HG03439 (cell line): ENCODE results near the gene APC2.

Source experiments
- ATAC-seq: cut with Tn5 transposase; IDR thresholded peaks from one replicate; pipeline ENCODE4 v1.9.1; 2021; ENCODE audit warnings: mild to moderate bottlenecking, moderate library complexity; ENCODE audit not compliant: unreplicated experiment

APC2 gene

DNA sequence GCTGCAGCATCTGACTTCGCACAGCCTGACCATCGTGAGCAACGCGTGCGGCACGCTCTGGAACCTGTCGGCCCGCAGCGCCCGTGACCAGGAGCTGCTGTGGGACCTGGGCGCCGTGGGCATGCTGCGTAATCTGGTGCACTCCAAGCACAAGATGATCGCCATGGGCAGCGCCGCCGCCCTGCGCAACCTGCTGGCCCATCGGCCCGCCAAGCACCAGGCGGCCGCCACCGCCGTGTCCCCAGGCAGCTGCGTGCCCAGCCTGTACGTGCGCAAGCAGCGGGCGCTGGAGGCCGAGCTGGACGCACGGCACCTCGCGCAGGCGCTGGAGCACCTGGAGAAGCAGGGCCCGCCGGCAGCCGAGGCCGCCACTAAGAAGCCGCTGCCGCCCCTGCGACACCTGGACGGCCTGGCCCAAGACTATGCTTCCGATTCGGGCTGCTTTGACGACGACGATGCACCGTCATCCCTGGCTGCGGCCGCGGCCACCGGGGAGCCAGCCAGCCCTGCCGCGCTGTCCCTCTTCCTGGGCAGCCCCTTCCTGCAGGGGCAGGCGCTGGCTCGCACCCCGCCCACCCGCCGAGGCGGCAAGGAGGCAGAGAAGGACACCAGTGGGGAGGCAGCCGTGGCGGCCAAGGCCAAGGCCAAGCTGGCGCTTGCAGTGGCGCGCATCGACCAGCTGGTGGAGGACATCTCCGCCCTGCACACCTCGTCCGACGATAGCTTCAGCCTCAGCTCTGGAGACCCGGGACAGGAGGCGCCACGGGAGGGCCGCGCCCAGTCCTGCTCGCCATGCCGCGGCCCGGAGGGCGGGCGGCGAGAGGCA, 15.5 kb downstream of the APC2 start:
- no peak for ATAC-seq

GRCh38 chr19:1466018-1466460, 16.1 kb downstream of the APC2 start:
- ATAC-seq, result no peak

DNA sequence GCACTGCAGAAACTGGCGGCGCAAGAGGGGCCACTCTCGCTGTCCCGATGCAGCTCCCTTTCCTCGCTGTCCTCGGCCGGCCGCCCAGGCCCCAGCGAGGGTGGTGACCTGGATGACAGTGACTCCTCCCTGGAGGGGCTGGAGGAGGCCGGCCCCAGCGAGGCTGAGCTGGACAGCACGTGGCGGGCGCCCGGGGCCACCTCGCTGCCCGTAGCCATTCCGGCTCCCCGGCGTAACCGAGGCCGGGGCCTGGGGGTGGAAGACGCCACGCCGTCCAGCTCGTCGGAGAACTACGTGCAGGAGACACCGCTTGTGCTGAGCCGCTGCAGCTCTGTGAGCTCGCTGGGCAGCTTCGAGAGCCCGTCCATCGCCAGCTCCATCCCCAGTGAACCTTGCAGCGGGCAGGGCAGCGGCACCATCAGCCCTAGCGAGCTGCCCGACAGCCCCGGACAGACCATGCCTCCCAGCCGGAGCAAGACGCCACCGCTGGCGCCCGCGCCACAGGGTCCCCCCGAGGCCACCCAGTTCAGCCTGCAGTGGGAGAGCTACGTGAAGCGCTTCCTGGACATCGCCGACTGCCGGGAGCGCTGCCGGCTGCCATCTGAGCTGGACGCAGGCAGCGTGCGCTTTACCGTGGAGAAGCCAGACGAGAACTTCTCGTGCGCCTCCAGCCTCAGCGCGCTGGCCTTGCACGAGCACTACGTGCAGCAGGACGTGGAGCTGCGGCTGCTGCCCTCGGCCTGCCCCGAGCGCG, 16.7 kb downstream of the APC2 start:
- no peak for ATAC-seq

- no peak for ATAC-seq
These were observed 17.2 kb downstream of the APC2 start for GRCh38 chr19:1467215-1467489.

- no peak for ATAC-seq
These were observed 17.8 kb downstream of the APC2 start for GRCh38 chr19:1467490-1468273.

GRCh38 chr19:1468274-1468820, 18.4 kb downstream of the APC2 start:
- no peak for ATAC-seq

DNA sequence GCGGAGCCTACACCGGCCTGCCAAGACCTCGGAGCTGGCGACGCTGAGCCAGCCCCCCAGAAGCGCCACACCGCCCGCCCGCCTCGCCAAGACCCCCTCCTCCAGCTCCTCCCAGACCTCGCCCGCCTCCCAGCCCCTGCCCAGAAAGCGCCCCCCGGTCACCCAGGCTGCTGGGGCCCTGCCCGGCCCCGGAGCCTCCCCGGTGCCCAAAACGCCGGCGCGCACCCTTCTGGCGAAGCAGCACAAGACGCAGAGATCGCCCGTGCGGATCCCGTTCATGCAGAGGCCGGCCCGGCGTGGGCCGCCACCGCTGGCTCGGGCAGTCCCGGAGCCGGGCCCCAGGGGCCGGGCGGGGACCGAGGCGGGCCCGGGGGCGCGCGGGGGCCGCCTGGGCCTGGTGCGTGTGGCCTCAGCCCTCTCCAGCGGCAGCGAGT, 18.9 kb downstream of the APC2 start:
- no peak for ATAC-seq

- ATAC-seq, result no peak
These were observed 19.5 kb downstream of the APC2 start for GRCh38 chr19:1469255-1470054.

DNA sequence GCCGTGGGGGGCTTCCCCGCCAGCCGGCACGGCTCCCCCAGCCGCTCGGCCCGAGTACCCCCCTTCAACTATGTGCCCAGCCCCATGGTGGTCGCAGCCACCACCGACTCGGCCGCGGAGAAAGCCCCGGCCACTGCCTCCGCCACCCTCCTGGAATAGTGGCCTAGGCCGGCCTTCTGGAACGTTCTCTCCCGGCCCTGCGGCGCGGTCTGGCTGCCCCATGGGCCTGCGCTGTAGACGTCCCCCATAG, 20.1 kb downstream of the APC2 start:
- no peak for ATAC-seq

DNA sequence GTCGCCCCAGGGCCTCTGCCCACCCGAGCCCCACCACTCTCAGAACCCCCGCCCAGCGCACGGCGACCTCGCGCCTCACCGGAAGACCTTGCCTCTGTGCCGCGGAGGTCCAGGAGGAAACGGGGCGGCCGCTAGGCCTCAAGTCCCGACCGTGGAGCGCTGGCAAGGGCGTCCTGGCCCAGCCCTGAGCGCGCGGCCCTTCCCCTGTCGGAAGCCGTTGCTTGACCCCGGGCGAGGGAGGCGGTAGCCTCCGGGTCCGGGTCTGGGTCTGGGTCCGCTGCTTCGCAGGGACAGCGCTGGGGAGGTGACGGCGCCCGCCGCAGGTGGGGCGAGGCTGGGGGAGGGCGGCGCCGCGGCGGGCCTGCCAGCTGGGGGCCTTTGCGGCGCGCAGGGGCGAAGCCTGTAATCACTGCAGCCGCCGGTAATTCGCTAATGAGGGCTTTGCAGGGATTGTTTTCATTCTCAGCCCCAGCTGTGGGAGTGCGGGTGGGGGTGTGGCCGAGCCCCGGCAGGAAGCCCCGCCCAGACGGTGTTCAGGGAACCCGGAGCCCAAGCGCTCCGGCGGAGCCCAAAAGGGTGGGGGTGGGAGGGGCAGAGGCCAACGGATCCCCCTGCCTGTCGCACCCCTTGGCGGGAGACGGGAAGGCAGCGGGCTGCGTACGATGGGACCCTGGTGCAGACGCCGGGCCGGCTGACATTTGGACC, 20.5 kb downstream of the APC2 start:
- ATAC-seq, result no peak

DNA sequence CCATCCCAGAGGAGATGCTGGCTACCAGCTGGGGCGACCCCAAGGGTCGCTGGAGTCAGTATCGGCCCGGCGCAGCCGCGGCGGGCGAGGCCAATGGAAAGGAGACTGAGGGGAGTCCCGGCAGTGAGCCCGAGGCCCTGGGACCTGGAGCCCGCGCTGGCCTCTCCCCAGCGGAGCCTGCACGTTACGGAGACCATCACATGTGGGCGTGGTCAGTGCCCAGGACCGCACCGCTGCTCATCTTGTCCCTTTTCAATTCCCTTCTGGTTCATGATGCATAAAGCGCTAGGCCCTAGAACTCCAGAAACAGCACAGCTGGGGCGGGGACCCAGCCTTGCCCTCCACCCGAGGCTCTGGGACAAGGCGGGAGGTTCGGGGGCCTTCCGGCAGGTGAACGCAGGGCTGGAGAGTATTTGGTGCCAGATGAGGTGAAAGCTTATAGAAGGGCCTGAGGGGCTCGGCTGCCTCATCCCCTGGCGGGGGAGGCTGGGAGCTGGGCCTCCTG, 21.1 kb downstream of the APC2 start:
- ATAC-seq, result no peak

DNA sequence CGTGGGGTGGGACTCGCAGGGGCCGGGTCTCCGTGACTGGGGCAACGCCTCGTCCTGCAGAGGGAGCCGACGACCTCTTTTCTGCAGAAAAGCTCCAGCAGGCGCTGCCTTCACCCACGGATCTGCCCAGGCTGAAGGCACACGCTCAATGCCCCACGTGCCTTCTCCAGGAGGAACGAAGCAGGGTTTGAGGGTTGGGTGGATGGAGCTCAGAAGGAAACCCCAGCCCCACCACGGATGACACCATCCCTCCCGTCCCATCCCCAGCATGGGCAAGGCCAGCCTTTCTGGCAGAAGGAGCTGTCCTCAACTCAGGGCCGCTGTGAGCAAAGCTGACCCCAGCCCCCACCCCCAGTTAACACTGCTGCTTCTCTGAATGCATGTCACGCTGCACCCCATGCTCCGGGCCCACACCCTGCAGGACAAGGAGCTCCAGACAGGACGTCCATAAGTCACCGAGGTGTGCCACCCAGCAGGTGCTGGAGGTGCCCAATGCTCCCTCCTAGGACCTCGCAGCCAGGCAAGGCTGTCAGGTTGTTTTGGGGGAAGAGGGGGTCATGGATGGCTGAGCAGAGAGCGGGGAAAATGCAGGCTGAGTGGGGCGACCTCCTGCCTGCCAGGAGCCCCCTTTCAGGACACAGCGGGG, 21.7 kb downstream of the APC2 start:
- ATAC-seq, result no peak

GRCh38 chr19:1472231-1473084, 22.5 kb downstream of the APC2 start:
- no peak for ATAC-seq

GRCh38 chr19:1473085-1473851, 23.3 kb downstream of the APC2 start:
- no peak for ATAC-seq

GRCh38 chr19:1474011-1474764, 24.3 kb downstream of the APC2 start:
- ATAC-seq, result no peak

DNA sequence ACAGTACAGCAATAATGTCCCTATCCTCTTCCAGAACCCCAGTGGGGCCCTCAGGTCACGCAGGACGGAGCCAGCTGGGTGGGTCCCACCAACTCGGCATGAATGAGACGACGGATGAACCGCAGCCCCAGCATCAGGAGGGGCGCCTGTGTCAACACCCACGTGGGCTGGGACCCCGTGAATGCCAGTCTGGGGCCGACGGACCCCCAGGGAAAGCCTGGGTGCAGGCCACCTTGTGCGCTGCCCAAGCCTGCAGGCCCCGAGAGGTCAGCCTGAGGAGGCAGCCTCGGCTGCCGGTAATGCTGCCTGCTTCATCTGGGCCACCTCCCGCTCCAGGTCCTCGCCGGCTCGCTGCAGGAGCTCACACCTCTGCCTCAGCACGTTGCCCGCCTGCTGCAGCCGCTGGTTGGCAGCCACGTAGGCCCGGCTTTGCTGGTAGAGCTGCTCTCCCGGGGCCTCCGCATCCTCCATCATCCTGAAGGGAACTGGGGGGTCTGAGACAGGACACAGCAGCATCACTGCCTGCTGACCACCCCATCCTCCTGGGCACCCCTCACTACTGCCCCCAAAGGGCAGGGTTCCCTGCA, 24.9 kb downstream of the APC2 start:
- no peak for ATAC-seq
